Measurements from ENCODE around the gene LURAP1L.

DNA sequence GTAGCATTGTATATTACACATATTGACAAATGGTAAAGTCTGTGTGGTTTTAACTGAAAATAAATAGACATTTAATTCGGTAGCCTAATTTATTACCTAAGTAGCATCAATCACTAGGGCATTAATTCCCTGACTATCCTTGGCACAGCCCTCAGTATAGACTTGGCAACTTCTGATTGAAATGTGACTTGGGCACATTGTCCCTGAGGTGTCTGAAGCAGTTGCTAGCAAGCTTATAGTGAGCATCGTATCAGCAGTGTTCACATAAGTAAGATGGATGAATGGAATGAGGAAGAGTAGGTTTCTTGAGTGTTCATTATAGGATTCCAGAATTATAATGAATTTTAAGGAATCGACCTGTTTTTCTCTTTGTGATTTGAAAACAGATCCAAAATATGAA is 16.1 kb downstream of the LURAP1L start:
- TF ChIP-seq POLR2A (IDR thresholded peaks at IDR 0.05; ENCODE audit: low read depth) (no peak), POLR2AphosphoS5 (IDR thresholded peaks at IDR 0.05) (no peak), EP300 (IDR thresholded peaks at IDR 0.05) (no peak)
- TF ChIP-seq, protein P1, sequence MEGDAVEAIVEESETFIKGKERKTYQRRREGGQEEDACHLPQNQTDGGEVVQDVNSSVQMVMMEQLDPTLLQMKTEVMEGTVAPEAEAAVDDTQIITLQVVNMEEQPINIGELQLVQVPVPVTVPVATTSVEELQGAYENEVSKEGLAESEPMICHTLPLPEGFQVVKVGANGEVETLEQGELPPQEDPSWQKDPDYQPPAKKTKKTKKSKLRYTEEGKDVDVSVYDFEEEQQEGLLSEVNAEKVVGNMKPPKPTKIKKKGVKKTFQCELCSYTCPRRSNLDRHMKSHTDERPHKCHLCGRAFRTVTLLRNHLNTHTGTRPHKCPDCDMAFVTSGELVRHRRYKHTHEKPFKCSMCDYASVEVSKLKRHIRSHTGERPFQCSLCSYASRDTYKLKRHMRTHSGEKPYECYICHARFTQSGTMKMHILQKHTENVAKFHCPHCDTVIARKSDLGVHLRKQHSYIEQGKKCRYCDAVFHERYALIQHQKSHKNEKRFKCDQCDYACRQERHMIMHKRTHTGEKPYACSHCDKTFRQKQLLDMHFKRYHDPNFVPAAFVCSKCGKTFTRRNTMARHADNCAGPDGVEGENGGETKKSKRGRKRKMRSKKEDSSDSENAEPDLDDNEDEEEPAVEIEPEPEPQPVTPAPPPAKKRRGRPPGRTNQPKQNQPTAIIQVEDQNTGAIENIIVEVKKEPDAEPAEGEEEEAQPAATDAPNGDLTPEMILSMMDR (IDR thresholded peaks at IDR 0.05): no peak
